Measurements from ENCODE around the gene CYSTM1.
"Not testable (repeated sequence)": the region's sequence is repeated elsewhere in the genome, so short reads cannot be mapped to it uniquely, and the experiment has no call there.

CYSTM1 gene

GRCh38 chr5:140142856-140143255 lies 32.1 kb upstream of the CYSTM1 start:
- peaks cover 30% of the 10 kb centered on the region for H3K4me1 Mint-ChIP-seq
- no peak overlapping the region for H3K4me3 Mint-ChIP-seq
- H3K36me3 Mint-ChIP-seq = peaks cover 1% of the 10 kb centered on the region
- no peak for DNase-seq (ENCODE audit: low spot score in 2 of 2)
- no peak overlapping the region for H3K27ac Mint-ChIP-seq
- peaks cover 5% of the 10 kb centered on the region for H3K27me3 Mint-ChIP-seq
- ATAC-seq (ENCODE audit: low read depth) = no peak
- H3K9me3 Mint-ChIP-seq = no peaks in the 10 kb centered on the region

- ATAC-seq (ENCODE audit: low read depth) (peak; percentile 6), DNase-seq (ENCODE audit: low spot score in 2 of 2) (no peak)
- Mint-ChIP-seq H3K27ac (no peak overlapping the region), H3K36me3 (peaks cover 1% of the 10 kb centered on the region), H3K27me3 (peaks cover 5% of the 10 kb centered on the region), H3K9me3 (no peaks in the 10 kb centered on the region), H3K4me1 (peaks cover 29% of the 10 kb centered on the region), H3K4me3 (no peak overlapping the region)
Measured at GRCh38 chr5:140143521-140144258, 31.3 kb upstream of the CYSTM1 start.

- Mint-ChIP-seq H3K4me3 (peak overlapping the region; percentile 62), H3K4me1 (peaks cover 26% of the 10 kb centered on the region), H3K27ac (no peak overlapping the region), H3K27me3 (peaks cover 5% of the 10 kb centered on the region), H3K36me3 (no peaks in the 10 kb centered on the region), H3K9me3 (no peaks in the 10 kb centered on the region)
- DNase-seq (ENCODE audit: low spot score in 2 of 2) = no peak
- no peak for ATAC-seq (ENCODE audit: low read depth)
Measured at GRCh38 chr5:140145256-140145655, 29.7 kb upstream of the CYSTM1 start.

- H3K4me3 Mint-ChIP-seq = peak overlapping the region; percentile 62
- DNase-seq (ENCODE audit: low spot score in 2 of 2) = peak; percentile 53 to 64
Measured at GRCh38 chr5:140145818-140146522, 29.0 kb upstream of the CYSTM1 start.

GRCh38 chr5:140146523-140146842 lies 28.5 kb upstream of the CYSTM1 start:
- DNase-seq (ENCODE audit: low spot score in 2 of 2) = no peak
- Mint-ChIP-seq H3K4me1 (peaks cover 19% of the 10 kb centered on the region), H3K36me3 (no peaks in the 10 kb centered on the region), H3K27ac (no peak overlapping the region), H3K4me3 (peak overlapping the region; percentile 44), H3K9me3 (no peaks in the 10 kb centered on the region), H3K27me3 (peaks cover 5% of the 10 kb centered on the region)
- no peak for ATAC-seq (ENCODE audit: low read depth)

More at GRCh38 chr5:140145818-140146522, 29.0 kb upstream of the CYSTM1 start:
- Mint-ChIP-seq H3K9me3 (no peaks in the 10 kb centered on the region), H3K27me3 (peaks cover 5% of the 10 kb centered on the region), H3K4me1 (peaks cover 19% of the 10 kb centered on the region), H3K27ac (no peak overlapping the region), H3K36me3 (no peaks in the 10 kb centered on the region)
- peak; percentile 79 for ATAC-seq (ENCODE audit: low read depth)

- Mint-ChIP-seq H3K27me3 (peaks cover 5% of the 10 kb centered on the region), H3K9me3 (no peaks in the 10 kb centered on the region), H3K4me1 (peaks cover 25% of the 10 kb centered on the region), H3K36me3 (no peaks in the 10 kb centered on the region), H3K27ac (no peak overlapping the region), H3K4me3 (no peak overlapping the region)
- ATAC-seq (ENCODE audit: low read depth) (no peak), DNase-seq (ENCODE audit: low spot score in 2 of 2) (no peak)
Measured at GRCh38 chr5:140147460-140147859, 27.5 kb upstream of the CYSTM1 start.

GRCh38 chr5:140148508-140148907 lies 26.5 kb upstream of the CYSTM1 start:
- Mint-ChIP-seq H3K9me3 (no peaks in the 10 kb centered on the region), H3K27me3 (peaks cover 5% of the 10 kb centered on the region), H3K4me1 (peaks cover 22% of the 10 kb centered on the region), H3K36me3 (no peaks in the 10 kb centered on the region), H3K4me3 (no peak overlapping the region), H3K27ac (no peak overlapping the region)
- no peak for ATAC-seq (ENCODE audit: low read depth)
- no peak for DNase-seq (ENCODE audit: low spot score in 2 of 2)

- peaks cover 10% of the 10 kb centered on the region for H3K4me1 Mint-ChIP-seq
- peaks cover 4% of the 10 kb centered on the region for H3K27me3 Mint-ChIP-seq
- no peak overlapping the region for H3K27ac Mint-ChIP-seq
- no peak for ATAC-seq (ENCODE audit: low read depth)
- no peak for DNase-seq (ENCODE audit: low spot score in 2 of 2)
- H3K4me3 Mint-ChIP-seq = no peak overlapping the region
- no peaks in the 10 kb centered on the region for H3K9me3 Mint-ChIP-seq
- H3K36me3 Mint-ChIP-seq = no peaks in the 10 kb centered on the region
Measured at GRCh38 chr5:140150201-140150600, 24.8 kb upstream of the CYSTM1 start.

- DNase-seq (ENCODE audit: low spot score in 2 of 2) (no peak), ATAC-seq (ENCODE audit: low read depth) (no peak)
- Mint-ChIP-seq H3K9me3 (no peaks in the 10 kb centered on the region), H3K27ac (no peak overlapping the region), H3K4me1 (peaks cover 6% of the 10 kb centered on the region), H3K27me3 (no peaks in the 10 kb centered on the region), H3K4me3 (no peak overlapping the region), H3K36me3 (no peaks in the 10 kb centered on the region)
Measured at GRCh38 chr5:140151144-140152021, 23.6 kb upstream of the CYSTM1 start.

GRCh38 chr5:140152022-140152999 lies 22.7 kb upstream of the CYSTM1 start:
- Mint-ChIP-seq H3K27ac (no peak overlapping the region), H3K4me3 (no peak overlapping the region), H3K27me3 (no peaks in the 10 kb centered on the region), H3K4me1 (peaks cover 13% of the 10 kb centered on the region), H3K36me3 (no peaks in the 10 kb centered on the region), H3K9me3 (no peaks in the 10 kb centered on the region)
- no peak for DNase-seq (ENCODE audit: low spot score in 2 of 2)
- ATAC-seq (ENCODE audit: low read depth) = no peak

GRCh38 chr5:140153255-140153654 lies 21.7 kb upstream of the CYSTM1 start:
- ATAC-seq (ENCODE audit: low read depth) = no peak
- no peak overlapping the region for H3K27ac Mint-ChIP-seq
- peaks cover 13% of the 10 kb centered on the region for H3K4me1 Mint-ChIP-seq
- no peak overlapping the region for H3K4me3 Mint-ChIP-seq
- no peak for DNase-seq (ENCODE audit: low spot score in 2 of 2)
- no peaks in the 10 kb centered on the region for H3K9me3 Mint-ChIP-seq
- no peaks in the 10 kb centered on the region for H3K36me3 Mint-ChIP-seq
- no peaks in the 10 kb centered on the region for H3K27me3 Mint-ChIP-seq

GRCh38 chr5:140153905-140154304 lies 21.1 kb upstream of the CYSTM1 start:
- H3K9me3 Mint-ChIP-seq = no peaks in the 10 kb centered on the region
- no peak overlapping the region for H3K27ac Mint-ChIP-seq
- ATAC-seq (ENCODE audit: low read depth) (no peak), DNase-seq (ENCODE audit: low spot score in 2 of 2) (no peak)
- no peaks in the 10 kb centered on the region for H3K27me3 Mint-ChIP-seq
- H3K4me3 Mint-ChIP-seq = no peak overlapping the region
- peaks cover 13% of the 10 kb centered on the region for H3K4me1 Mint-ChIP-seq
- no peaks in the 10 kb centered on the region for H3K36me3 Mint-ChIP-seq

GRCh38 chr5:140154710-140155381 lies 20.1 kb upstream of the CYSTM1 start:
- not testable (repeated sequence) for H3K4me3 Mint-ChIP-seq; H3K27me3 Mint-ChIP-seq; H3K27ac Mint-ChIP-seq; H3K9me3 Mint-ChIP-seq; DNase-seq (ENCODE audit: low spot score in 2 of 2); H3K36me3 Mint-ChIP-seq; ATAC-seq (ENCODE audit: low read depth)
- H3K4me1 Mint-ChIP-seq = peaks cover 13% of the 10 kb centered on the region

All from memory B cell (primary cell).